IPS-18c (cell line): Measurements from ENCODE around the gene TBC1D17.

ENCODE experiments used
- H3K4me3 ChIP-seq: 2 replicates; pipeline ENCODE4 v1.7.0; 2013; ENCODE audit warnings: low read depth, mild to moderate bottlenecking, low read length, moderate library complexity; ENCODE audit not compliant: insufficient read depth
- H3K9me3 ChIP-seq: one replicate; pipeline ENCODE4 v1.6.1; 2013; ENCODE audit warnings: mild to moderate bottlenecking, low read length, moderate library complexity; ENCODE audit not compliant: control insufficient read depth, insufficient read depth

The TBC1D17 gene

GRCh38 chr19:49844138-49845095 is 33.1 kb upstream of the TBC1D17 start:
- Histone ChIP-seq H3K4me3 (no peak overlapping the region), H3K9me3 (no peaks in the 10 kb centered on the region)

GRCh38 chr19:49845414-49845813 is 32.1 kb upstream of the TBC1D17 start:
- no peaks in the 10 kb centered on the region for H3K9me3 ChIP-seq
- H3K4me3 ChIP-seq, result no peak overlapping the region

GRCh38 chr19:49846408-49846807 is 31.1 kb upstream of the TBC1D17 start:
- H3K4me3 ChIP-seq, result no peak overlapping the region
- no peaks in the 10 kb centered on the region for H3K9me3 ChIP-seq

- Histone ChIP-seq H3K9me3 (no peaks in the 10 kb centered on the region), H3K4me3 (no peak overlapping the region)
These were observed 29.5 kb upstream of the TBC1D17 start for GRCh38 chr19:49847731-49848696.

- H3K9me3 ChIP-seq, result no peaks in the 10 kb centered on the region
- H3K4me3 ChIP-seq, result no peak overlapping the region
These were observed 28.6 kb upstream of the TBC1D17 start for GRCh38 chr19:49848938-49849337.

- no peaks in the 10 kb centered on the region for H3K9me3 ChIP-seq
- H3K4me3 ChIP-seq, result peak overlapping the region; percentile 94; the same call in 1 of the 2 replicates
These were observed 27.9 kb upstream of the TBC1D17 start for GRCh38 chr19:49849433-49850220.

GRCh38 chr19:49850221-49850486 is 27.3 kb upstream of the TBC1D17 start:
- Histone ChIP-seq H3K4me3 (peak overlapping the region; percentile 94; the same call in 1 of the 2 replicates), H3K9me3 (no peaks in the 10 kb centered on the region)

- no peaks in the 10 kb centered on the region for H3K9me3 ChIP-seq
These were observed 26.8 kb upstream of the TBC1D17 start, which contains the start of gene PTOV1 for GRCh38 chr19:49850487-49851342. PTOV1 (plus strand) TSS chr19:49851159.

GRCh38 chr19:49851456-49852259 is 25.8 kb upstream of the TBC1D17 start:
- peak overlapping the region; percentile 94 for H3K4me3 ChIP-seq
- H3K9me3 ChIP-seq, result no peaks in the 10 kb centered on the region

More at GRCh38 chr19:49850487-49851342, 26.8 kb upstream of the TBC1D17 start, which contains the start of gene PTOV1:
- peak within 1 kb of the TSS; percentile 94 for H3K4me3 ChIP-seq

- Histone ChIP-seq H3K4me3 (peak overlapping the region; percentile 94; the same call in 1 of the 2 replicates), H3K9me3 (no peaks in the 10 kb centered on the region)
These were observed 24.8 kb upstream of the TBC1D17 start for GRCh38 chr19:49852631-49853126.

- H3K4me3 ChIP-seq, result no peak overlapping the region
- no peaks in the 10 kb centered on the region for H3K9me3 ChIP-seq
These were observed 23.6 kb upstream of the TBC1D17 start for GRCh38 chr19:49853852-49854377.

- Histone ChIP-seq H3K4me3 (no peak overlapping the region), H3K9me3 (no peaks in the 10 kb centered on the region)
These were observed 22.9 kb upstream of the TBC1D17 start for GRCh38 chr19:49854378-49855263.

- Histone ChIP-seq H3K9me3 (no peaks in the 10 kb centered on the region), H3K4me3 (no peak overlapping the region)
These were observed 22.2 kb upstream of the TBC1D17 start for GRCh38 chr19:49855277-49855675.
